Muscle layer of colon (tissue), 2 donors: Measurements from ENCODE around the gene POLR1A.
A peak's percentile ranks its signal among the peaks of the same experiment; 100 is the strongest.

Source experiments
- H3K27ac ChIP-seq: one replicate; pipeline ENCODE4 v1.7.0; 2013; ENCODE audit warnings: low read depth, mild to moderate bottlenecking, low read length, moderate library complexity
- H3K27me3 ChIP-seq, 2 donors: one replicate each; pipeline ENCODE4 v1.7.0; 2013; ENCODE audit warnings: low read length in 2 of 2, mild to moderate bottlenecking in 2 of 2; ENCODE audit not compliant: insufficient read depth in 2 of 2, control insufficient read depth in 1 of 2
- H3K36me3 ChIP-seq: one replicate; pipeline ENCODE4 v1.7.0; 2013; ENCODE audit warnings: mild to moderate bottlenecking, low read length; ENCODE audit not compliant: insufficient read depth
- H3K4me1 ChIP-seq: one replicate; pipeline ENCODE4 v1.7.0; 2013; ENCODE audit warnings: mild to moderate bottlenecking, low read length; ENCODE audit not compliant: insufficient read depth
- H3K4me3 ChIP-seq, 2 donors: one replicate each; pipeline ENCODE4 v1.7.0; 2013; ENCODE audit warnings: low read length in 2 of 2, low read depth in 1 of 2, mild to moderate bottlenecking in 1 of 2, moderate library complexity in 1 of 2
- H3K9ac ChIP-seq: one replicate; pipeline ENCODE4 v1.7.0; 2013; ENCODE audit warnings: low read length
- H3K9me3 ChIP-seq: one replicate; pipeline ENCODE4 v1.7.0; 2013; ENCODE audit warnings: mild to moderate bottlenecking, low read length
- donor health status: abdominal sarcoma.
- donor health status: Adenocarcinoma of cecum.

POLR1A gene

DNA sequence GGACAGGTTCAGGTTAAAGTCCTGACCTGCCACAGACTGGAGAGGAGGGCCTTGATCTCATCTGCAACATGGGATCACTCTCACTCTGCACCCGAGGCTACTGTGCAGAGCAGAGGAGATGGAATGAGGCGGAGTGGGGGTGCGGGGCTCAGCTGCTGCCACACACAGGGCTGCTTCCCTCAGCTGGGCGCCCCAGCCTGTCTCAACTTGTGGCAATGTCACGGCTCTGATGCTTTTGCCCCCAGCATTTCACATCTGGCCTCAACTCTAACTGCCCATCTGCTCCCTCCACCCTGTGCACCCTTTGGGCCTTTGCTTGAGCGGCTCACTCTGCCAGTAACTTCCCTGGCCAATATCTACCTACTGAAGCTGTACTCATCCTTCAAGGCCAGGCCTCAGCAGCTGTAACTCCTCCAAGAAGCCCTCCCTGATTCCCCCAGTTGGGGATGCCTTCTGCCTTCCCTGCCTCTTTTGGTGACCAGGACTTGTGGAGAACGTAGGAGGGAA is 70.3 kb downstream of the POLR1A start:
- peaks cover 34% of the 10 kb centered on the region for H3K4me1 ChIP-seq
- H3K27ac ChIP-seq, result peak overlapping the region; percentile 27
- peaks cover 48% of the 10 kb centered on the region for H3K36me3 ChIP-seq
- H3K9ac ChIP-seq, result peak overlapping the region; percentile 15
- no peaks in the 10 kb centered on the region for H3K9me3 ChIP-seq
- H3K4me3 ChIP-seq, result no peak overlapping the region
- no peaks in the 10 kb centered on the region for H3K27me3 ChIP-seq

DNA sequence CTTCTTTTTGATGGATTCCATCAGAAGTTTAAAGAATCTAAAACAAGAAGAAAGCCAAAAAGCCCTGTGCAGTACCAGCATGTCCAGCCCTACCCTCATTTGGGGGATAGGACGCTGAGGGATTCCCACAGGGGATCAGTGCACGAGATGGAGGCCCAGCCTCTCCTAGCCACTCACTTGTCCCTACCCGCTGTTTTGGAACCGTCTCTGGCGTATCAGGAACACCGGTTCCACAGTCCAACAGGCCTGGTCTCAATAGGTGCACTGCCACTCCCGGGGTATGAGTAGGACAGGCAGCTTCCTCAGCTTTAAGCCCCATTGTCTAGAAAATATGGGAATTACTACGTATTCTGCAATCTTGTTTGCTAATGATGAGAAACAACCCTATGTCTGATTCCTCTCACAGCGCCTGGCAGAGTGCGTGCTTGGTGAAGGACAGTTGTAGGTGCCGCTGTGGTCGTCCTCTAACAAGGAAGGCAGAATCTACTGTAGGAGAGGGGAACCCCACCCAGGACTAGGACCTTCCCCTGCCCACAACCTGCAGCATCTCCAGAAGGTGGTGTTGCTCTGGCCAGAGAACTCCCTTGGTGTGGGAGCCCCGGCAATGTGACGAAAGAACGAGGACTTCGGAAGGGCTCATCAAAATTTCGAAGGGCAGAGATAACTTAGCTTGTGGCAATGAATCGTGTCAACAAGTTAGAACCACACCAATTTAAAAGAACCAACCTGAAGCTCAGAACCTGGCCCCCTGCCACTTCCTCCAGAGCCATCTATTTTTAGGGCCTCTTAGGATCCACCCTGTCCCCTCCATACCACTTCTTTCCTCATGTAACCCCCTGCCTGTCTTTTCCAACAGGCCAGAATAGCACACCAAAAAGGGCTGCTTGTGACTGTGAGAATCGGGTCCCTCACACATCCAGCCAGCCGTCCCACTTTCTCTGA is 71.7 kb downstream of the POLR1A start:
- Histone ChIP-seq H3K9me3 (no peaks in the 10 kb centered on the region), H3K27me3 (no peaks in the 10 kb centered on the region), H3K4me1 (peaks cover 37% of the 10 kb centered on the region), H3K27ac (no peak overlapping the region), H3K9ac (no peak overlapping the region), H3K36me3 (peaks cover 48% of the 10 kb centered on the region), H3K4me3 (no peak overlapping the region)

DNA sequence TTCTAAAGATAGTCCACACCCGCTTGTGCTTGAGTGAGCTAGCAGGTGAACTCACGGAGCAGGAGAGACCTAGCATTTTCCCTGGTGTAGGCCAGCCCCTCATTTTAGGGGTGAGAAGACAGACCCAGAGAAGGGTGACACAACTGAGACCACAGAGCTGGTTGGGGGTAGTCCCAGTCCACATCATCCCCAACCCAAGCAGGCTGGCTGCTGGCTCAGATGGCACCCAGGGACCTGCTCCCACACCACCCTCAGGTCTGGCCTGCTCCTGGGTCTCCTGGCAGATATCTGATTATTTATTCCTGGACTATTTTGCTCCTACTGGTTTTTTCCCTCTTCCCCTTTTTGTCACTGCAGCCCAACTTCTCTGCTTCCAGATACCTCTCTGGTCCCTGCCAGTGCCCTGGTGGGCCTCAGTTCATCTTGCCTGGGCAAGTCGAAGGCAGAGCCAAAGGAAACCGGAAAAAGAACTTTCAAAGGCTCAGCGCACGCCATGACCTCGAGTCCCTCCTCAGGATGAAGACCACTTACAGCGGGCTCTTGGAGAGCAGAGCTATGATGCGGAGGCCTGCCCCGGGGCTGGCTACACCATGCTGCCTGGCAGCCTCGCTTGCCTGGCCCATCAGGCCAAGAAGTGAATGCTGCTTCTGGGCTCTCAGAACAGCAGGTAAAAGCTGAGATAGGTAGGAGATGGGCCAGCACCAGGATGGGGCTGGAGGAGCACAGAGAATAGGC is 72.7 kb downstream of the POLR1A start:
- Histone ChIP-seq H3K27ac (no peak overlapping the region), H3K9me3 (no peaks in the 10 kb centered on the region), H3K4me3 (no peak overlapping the region), H3K9ac (no peak overlapping the region), H3K36me3 (peaks cover 54% of the 10 kb centered on the region), H3K4me1 (peaks cover 31% of the 10 kb centered on the region), H3K27me3 (no peaks in the 10 kb centered on the region)

DNA sequence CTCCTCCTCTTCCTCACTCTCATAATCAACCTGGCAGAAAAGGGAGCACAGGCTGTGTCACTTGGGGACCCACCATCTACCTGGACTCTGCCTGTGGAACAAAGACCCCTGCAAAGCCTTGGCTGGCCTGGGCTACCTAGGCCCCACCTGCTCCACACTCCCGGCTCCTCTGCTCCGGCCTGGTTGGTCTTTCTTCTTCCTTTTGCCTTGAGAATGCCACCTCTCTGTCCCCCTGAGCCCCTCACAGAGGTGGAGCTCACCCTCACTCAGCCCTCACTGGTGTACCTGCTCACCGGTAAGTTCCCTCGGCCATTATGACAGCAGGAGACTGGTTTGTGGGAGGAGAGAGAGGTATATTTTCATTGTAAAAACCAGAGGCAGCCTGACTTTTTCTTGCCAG is 74.1 kb downstream of the POLR1A start:
- Histone ChIP-seq H3K27me3 (no peaks in the 10 kb centered on the region), H3K36me3 (peaks cover 67% of the 10 kb centered on the region)

DNA sequence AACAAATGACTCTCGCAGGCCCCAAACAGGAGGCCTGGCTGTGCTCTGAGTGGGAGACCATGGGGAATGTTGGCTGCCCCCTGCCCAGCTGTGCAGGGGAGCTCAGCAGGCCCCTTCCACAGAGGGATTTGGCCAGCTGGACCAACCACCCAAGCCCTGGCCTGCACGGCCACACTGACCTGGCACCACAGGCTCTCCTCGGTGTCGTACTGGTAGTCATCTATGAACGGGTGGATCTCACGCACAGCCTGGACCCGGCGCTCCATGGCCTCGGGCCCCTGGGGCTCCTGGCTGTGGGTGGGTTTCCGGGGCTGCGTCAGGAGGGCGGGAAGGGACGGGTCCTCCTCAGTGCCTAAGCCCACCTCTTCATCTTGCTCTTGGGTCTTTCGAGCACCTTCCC is 74.5 kb downstream of the POLR1A start:
- Histone ChIP-seq H3K4me1 (peaks cover 24% of the 10 kb centered on the region), H3K9me3 (no peaks in the 10 kb centered on the region), H3K4me3 (no peak overlapping the region), H3K36me3 (peaks cover 68% of the 10 kb centered on the region), H3K27me3 (no peaks in the 10 kb centered on the region), H3K9ac (no peak overlapping the region), H3K27ac (no peak overlapping the region)

More for the DNA sequence above, 74.1 kb downstream of the POLR1A start:
- peaks cover 25% of the 10 kb centered on the region for H3K4me1 ChIP-seq
- no peak overlapping the region for H3K27ac ChIP-seq
- no peaks in the 10 kb centered on the region for H3K9me3 ChIP-seq
- H3K9ac ChIP-seq, result no peak overlapping the region
- H3K4me3 ChIP-seq, result no peak overlapping the region

DNA sequence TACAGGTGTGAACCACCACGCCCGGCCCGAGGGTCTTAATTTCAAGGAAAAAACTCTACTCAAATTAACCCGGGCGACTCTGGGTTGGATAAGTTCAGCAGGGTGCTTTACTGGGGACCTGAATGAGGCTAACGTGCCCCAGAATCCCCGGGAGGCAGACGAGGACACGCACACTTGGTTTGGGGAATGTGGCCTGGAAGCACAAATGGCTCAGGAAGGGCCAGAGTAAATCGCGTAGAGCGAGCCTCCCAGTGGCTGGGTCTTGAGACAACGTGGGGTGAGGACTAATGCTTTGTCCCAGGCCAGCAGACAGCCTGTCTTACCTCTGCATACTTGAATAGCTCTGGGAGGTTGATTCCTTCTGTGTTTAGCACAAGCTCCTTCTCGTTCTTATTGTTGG is 75.8 kb downstream of the POLR1A start:
- H3K36me3 ChIP-seq, result peaks cover 76% of the 10 kb centered on the region
- no peak overlapping the region for H3K9ac ChIP-seq
- no peak overlapping the region for H3K4me3 ChIP-seq
- H3K9me3 ChIP-seq, result no peaks in the 10 kb centered on the region
- H3K27ac ChIP-seq, result no peak overlapping the region
- H3K27me3 ChIP-seq, result no peaks in the 10 kb centered on the region
- H3K4me1 ChIP-seq, result peaks cover 21% of the 10 kb centered on the region

DNA sequence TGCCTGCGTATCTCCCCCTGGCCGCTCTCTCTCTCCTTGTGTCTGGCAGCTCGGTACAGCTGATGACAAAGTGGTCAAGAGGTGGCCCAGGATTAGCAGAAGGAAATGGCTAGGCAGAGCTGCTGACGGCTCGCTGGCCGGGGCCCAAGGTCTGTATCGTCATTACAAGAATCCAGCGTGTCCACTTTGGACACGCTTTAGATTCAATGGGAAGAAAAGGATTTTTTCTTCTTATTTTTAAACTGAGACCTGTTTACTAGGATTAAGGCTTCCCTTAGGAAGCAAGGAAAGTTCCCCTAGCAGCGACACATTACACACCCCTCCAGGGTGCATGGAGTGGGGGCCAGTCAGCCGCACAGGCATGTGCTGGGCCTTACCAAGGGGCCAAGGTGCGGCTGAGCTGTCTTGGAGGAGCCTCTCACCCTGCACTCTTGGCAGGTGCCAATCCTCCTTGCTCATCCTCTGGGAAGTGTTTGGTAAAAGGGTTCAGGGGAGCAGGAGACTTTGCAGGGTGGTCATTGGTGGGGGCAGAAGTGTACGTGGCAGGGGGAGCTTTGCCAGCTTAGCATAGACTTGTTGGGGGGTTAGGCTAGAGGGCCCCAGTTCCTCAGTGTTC is 76.8 kb downstream of the POLR1A start:
- Histone ChIP-seq H3K4me1 (peaks cover 21% of the 10 kb centered on the region), H3K36me3 (peaks cover 72% of the 10 kb centered on the region), H3K9me3 (no peaks in the 10 kb centered on the region), H3K27ac (no peak overlapping the region), H3K9ac (no peak overlapping the region), H3K27me3 (no peaks in the 10 kb centered on the region), H3K4me3 (no peak overlapping the region)

DNA sequence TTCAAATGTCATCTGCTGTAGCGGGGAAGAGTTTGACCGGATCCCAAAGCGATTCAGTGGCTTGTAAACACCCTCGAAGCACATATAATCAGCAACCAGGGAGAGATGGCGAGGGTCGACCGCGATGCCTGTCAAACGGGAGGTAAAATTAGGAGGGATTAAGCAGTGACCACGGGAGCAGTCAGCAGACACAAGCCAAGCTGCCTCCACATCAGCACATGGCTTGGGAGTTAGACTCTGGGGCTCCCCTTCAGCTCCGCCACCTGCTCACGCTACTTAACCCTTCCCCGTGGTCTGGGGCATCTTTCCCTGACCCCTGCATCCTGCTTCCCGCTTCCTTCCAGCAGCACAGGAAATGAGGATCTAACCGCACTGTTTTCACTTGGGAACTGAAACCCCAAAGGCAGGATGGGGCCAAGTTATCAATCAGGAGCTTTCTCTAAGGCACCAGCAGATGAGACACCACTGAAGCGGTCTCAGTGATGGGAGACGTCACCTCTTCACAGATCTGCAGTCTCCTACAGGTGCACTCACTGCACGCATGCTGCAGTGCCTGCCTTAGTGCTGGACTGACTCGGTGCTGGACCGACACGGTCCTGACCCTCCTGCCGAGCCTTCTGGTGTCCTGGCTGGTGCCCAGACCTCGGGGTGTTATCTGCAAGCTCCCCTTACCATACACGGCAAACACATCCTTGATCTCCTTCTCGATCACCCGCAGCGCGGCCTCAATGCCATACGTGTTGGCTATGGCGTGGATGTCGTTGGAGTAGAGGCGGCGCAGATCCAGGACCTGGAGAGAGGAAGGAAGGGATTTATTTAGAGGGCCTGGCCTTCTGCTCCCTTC is 77.5 kb downstream of the POLR1A start:
- H3K4me3 ChIP-seq, result no peak overlapping the region
- H3K4me1 ChIP-seq, result peaks cover 21% of the 10 kb centered on the region

DNA sequence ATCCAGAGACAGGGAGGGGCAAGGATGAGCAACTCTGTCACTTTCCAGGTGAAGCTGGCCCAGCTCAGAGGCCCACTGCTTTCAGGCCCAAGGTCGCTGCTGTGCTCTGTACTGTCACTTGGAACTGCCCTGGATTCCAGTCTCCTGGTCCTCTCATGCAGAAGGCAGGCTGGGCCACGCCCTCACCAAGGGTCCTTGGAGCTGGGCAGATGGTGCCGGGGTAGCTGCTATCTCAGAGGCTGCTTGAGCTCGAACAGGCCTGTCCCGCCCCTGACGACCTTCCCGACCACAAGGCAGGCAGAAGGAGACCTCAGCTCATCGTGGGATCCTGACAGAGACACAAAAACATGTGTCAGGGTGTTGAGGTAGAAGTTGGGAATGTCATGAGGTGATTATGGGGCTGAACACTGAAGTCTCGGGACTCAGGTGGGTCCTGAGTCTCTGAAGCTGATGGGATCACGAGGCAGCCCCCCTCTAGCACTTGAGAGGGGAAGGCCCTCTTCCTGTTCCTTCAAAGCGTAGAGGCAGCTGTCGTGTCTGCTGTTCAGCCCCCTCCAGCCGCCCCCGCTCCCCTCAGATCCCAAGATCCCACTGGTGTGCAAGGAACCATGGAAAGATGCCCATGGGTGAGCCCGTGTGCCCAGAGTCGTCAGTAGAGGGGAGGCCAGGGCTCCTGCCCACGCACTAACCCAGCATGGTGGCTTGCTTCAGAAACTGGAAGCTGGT is 78.3 kb downstream of the POLR1A start:
- Histone ChIP-seq H3K27ac (no peak overlapping the region), H3K27me3 (no peaks in the 10 kb centered on the region), H3K36me3 (peaks cover 59% of the 10 kb centered on the region)

More for the DNA sequence above, 77.5 kb downstream of the POLR1A start:
- H3K36me3 ChIP-seq, result peaks cover 65% of the 10 kb centered on the region
- H3K27ac ChIP-seq, result no peak overlapping the region
- H3K9me3 ChIP-seq, result no peaks in the 10 kb centered on the region
- H3K27me3 ChIP-seq, result no peaks in the 10 kb centered on the region
- no peak overlapping the region for H3K9ac ChIP-seq

DNA sequence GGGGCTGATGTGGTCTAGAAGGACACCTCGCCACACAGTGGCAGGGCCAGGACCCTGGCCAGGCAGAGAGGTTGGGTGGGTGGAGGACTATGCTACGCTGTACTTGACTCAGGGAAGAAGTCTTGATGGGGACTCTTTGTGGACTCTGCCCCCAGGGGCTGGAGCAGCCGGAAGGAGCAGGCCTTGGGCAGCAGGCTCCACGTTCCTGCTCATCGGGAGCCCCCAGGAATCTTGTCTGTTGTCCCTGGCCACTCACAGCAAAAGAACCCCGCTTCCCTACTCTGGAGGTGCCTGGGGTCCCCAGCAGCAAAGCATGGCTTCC is 79.0 kb downstream of the POLR1A start:
- H3K36me3 ChIP-seq, result peaks cover 53% of the 10 kb centered on the region
- no peak overlapping the region for H3K27ac ChIP-seq
- H3K4me1 ChIP-seq, result peaks cover 21% of the 10 kb centered on the region
- H3K27me3 ChIP-seq, result no peaks in the 10 kb centered on the region
- no peak overlapping the region for H3K4me3 ChIP-seq
- H3K9me3 ChIP-seq, result no peaks in the 10 kb centered on the region
- no peak overlapping the region for H3K9ac ChIP-seq

More for the DNA sequence above, 78.3 kb downstream of the POLR1A start:
- H3K4me3 ChIP-seq, result no peak overlapping the region
- peaks cover 21% of the 10 kb centered on the region for H3K4me1 ChIP-seq
- no peak overlapping the region for H3K9ac ChIP-seq
- H3K9me3 ChIP-seq, result no peaks in the 10 kb centered on the region
